ENCODE results near the gene ZBED1. TPM values are rescaled to one million over a fixed set of nuclear protein-coding genes. Genes with fewer than 3 reads are reported as not detected.

Gene ZBED1
- total and polyA plus RNA-seq, 9 of the 15 experiments (the other 6 are each of a cell fraction or from before 2014, with no cell fraction given) = 0.61 to 27.6 (median 13.9) TPM

DNA sequence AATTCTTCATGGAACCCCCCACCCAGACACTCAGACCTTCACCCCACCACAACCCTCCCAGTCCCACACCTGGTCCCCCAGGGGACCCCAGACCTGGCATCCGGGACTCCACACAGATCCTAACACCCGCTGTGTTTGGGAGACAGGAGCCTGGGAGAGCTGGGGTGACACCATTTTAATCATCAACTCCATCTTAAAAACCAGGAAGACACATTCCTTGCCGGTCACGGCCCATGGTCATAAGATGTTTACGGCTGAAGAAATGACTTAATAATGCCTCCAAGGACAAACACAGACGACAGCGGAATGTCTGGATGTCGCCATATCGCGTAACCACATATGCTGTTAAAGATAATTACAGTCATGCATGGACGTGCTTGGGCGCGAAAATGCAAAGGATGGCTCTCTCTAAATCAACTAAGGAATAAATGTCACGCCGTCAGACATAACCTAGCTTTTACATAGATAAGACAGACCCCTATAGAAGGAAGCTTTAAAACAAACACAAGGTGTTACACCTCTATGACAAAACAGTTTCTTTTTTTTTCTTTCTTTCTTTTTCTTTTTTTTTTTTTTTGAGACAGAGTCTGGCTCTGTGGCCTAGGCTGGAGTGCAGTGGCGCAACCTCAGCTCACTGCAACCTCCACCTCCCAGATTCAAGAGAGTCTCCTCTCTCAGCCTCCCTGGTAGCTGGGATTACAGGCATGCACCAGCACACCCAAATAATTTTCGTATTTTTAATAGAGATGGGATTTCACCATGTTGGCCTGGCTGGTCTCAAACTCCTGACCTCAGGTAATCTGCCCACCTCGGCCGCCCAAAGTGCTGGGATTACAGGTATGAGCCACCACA lies 2.1 kb upstream of the ZBED1 start (continued):
- TF ChIP-seq THRB (CRISPR knock-in tag; conservative IDR thresholded peaks at IDR 0.05) (peak; percentile 94), GMEB1 (CRISPR knock-in tag; IDR thresholded peaks at IDR 0.05) (peak; percentile 77), HDAC8 (tag; IDR thresholded peaks at IDR 0.05) (peak; percentile 97), ZNF707 (CRISPR knock-in tag; conservative IDR thresholded peaks at IDR 0.05) (peak; percentile 73; the same call in 1 of the 2 replicates), OTX1 (CRISPR knock-in tag; IDR thresholded peaks at IDR 0.05) (peak; percentile 90; the same call in 1 of the 2 replicates), BACH1 (tag; IDR thresholded peaks at IDR 0.05) (peak; percentile 93), ZNF140 (CRISPR knock-in tag; IDR thresholded peaks at IDR 0.05) (peak; percentile 83; the same call in 1 of the 2 replicates), ATF1 (CRISPR knock-in tag; IDR thresholded peaks at IDR 0.05) (no peak), ATF1 (tag; IDR thresholded peaks at IDR 0.05) (peak; percentile 86), HDAC6 (IDR thresholded peaks at IDR 0.05; ENCODE audit: low read depth, low read length) (no peak), ZNF217 (CRISPR knock-in tag; IDR thresholded peaks at IDR 0.05) (no peak), CTBP1 (IDR thresholded peaks at IDR 0.05; ENCODE audit: borderline replicate concordance) (peak; percentile 60; the same call in 1 of the 2 replicates), CBFA2T3 (IDR thresholded peaks at IDR 0.05) (peak; percentile 80), ZNF584 (CRISPR knock-in tag; IDR thresholded peaks at IDR 0.05; ENCODE audit: low read depth) (peak; percentile 94; the same call in 1 of the 2 replicates), RBM14 (IDR thresholded peaks at IDR 0.05; ENCODE audit: borderline replicate concordance, insufficient read depth, low read depth, low read length) (no peak), TEAD1 (CRISPR knock-in tag; IDR thresholded peaks at IDR 0.05) (peak; percentile 90 to 95; a peak in 3 of 4 replicates), ZNF586 (CRISPR knock-in tag; conservative IDR thresholded peaks at IDR 0.05) (0 out of 2 replicates have a peak, but pooled peaks have one; percentile 30)
- TF ChIP-seq, protein P1, sequence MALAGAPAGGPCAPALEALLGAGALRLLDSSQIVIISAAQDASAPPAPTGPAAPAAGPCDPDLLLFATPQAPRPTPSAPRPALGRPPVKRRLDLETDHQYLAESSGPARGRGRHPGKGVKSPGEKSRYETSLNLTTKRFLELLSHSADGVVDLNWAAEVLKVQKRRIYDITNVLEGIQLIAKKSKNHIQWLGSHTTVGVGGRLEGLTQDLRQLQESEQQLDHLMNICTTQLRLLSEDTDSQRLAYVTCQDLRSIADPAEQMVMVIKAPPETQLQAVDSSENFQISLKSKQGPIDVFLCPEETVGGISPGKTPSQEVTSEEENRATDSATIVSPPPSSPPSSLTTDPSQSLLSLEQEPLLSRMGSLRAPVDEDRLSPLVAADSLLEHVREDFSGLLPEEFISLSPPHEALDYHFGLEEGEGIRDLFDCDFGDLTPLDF (CRISPR knock-in tag; IDR thresholded peaks at IDR 0.05) = no peak
- TF ChIP-seq, protein P2, sequence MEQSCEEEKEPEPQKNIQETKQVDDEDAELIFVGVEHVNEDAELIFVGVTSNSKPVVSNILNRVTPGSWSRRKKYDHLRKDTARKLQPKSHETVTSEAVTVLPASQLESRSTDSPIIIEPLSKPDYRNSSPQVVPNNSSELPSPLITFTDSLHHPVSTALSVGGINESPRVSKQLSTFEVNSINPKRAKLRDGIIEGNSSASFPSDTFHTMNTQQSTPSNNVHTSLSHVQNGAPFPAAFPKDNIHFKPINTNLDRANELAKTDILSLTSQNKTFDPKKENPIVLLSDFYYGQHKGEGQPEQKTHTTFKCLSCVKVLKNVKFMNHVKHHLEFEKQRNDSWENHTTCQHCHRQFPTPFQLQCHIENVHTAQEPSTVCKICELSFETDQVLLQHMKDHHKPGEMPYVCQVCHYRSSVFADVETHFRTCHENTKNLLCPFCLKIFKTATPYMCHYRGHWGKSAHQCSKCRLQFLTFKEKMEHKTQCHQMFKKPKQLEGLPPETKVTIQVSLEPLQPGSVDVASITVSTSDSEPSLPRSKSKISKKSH (CRISPR knock-in tag; IDR thresholded peaks at IDR 0.05) = no peak
